Adrenal gland (tissue), 5 donors: Measurements from ENCODE around the gene GPR176.

Experiments
- CTCF ChIP-seq, 6 experiments: fragments of 450-650 bp in 4 of 6; fragments of 200-600 bp in 2 of 6; sonication (generic) in 1 of 6; IDR thresholded peaks; 1 replicate in 5 of 6; 2 replicates in 1 of 6; pipeline versions ENCODE4 v1.5.1 to v1.8.0; 2016 to 2021; ENCODE audit warnings: antibody characterized with exemption in 6 of 6, mild to moderate bottlenecking in 2 of 6, moderate library complexity in 1 of 6
- POLR2A ChIP-seq, 2 donors: fragments of 450-650 bp; IDR thresholded peaks; one replicate each; pipeline ENCODE4 v1.6.1; 2017; ENCODE audit warnings: antibody characterized with exemption in 2 of 2, mild to moderate bottlenecking in 2 of 2, moderate library complexity in 1 of 2
- donor health status: DM: no; HTN: no; CAD: no.

GRCh38 chr15:39830166-39830565 is 89.9 kb downstream of the GPR176 start:
- TF ChIP-seq POLR2A (IDR thresholded peaks at IDR 0.05), result no peak
- TF ChIP-seq CTCF (IDR thresholded peaks at IDR 0.05), result no peak
